GM18909 (cell line): ENCODE measurements around the gene LPGAT1.
"Not testable (repeated sequence)": the region's sequence is repeated elsewhere in the genome, so short reads cannot be mapped to it uniquely, and the experiment has no call there.

Experiments
- ATAC-seq: cut with Tn5 transposase; IDR thresholded peaks from one replicate; pipeline ENCODE4 v1.9.1; 2021; ENCODE audit warnings: mild to moderate bottlenecking; ENCODE audit not compliant: unreplicated experiment, poor library complexity

LPGAT1 gene

GRCh38 chr1:211830328-211831142 lies at the start of gene LPGAT1:
Gene LPGAT1 (minus strand): TSS chr1:211830763. CDS start chr1:211829296, 1,467 bp downstream.
- peak; percentile 75 for ATAC-seq

- ATAC-seq: no peak
These were observed 48.9 kb upstream of the LPGAT1 start for GRCh38 chr1:211879475-211879874.

- ATAC-seq: no peak
These were observed 46.5 kb upstream of the LPGAT1 start for GRCh38 chr1:211876851-211877590.

- no peak for ATAC-seq
These were observed 45.0 kb upstream of the LPGAT1 start for GRCh38 chr1:211875541-211875940.

GRCh38 chr1:211874521-211875347 lies 44.2 kb upstream of the LPGAT1 start:
- ATAC-seq: no peak

- ATAC-seq: not testable (repeated sequence)
These were observed 43.2 kb upstream of the LPGAT1 start for GRCh38 chr1:211873731-211874130.

- no peak for ATAC-seq
These were observed 39.6 kb upstream of the LPGAT1 start for GRCh38 chr1:211870156-211870555.

- no peak for ATAC-seq
These were observed 34.6 kb upstream of the LPGAT1 start for GRCh38 chr1:211865180-211865579.

GRCh38 chr1:211859405-211859804 lies 28.8 kb upstream of the LPGAT1 start:
- ATAC-seq: no peak

- no peak for ATAC-seq
These were observed 20.6 kb upstream of the LPGAT1 start for GRCh38 chr1:211851174-211851573.

- no peak for ATAC-seq
These were observed 13.1 kb upstream of the LPGAT1 start for GRCh38 chr1:211843507-211844298.

GRCh38 chr1:211843018-211843417 lies 12.5 kb upstream of the LPGAT1 start:
- ATAC-seq: no peak

GRCh38 chr1:211842518-211842917 lies 12.0 kb upstream of the LPGAT1 start:
- ATAC-seq: no peak

- ATAC-seq: no peak
These were observed 8.5 kb upstream of the LPGAT1 start for GRCh38 chr1:211839106-211839505.

GRCh38 chr1:211833174-211833820 lies 2.7 kb upstream of the LPGAT1 start:
- ATAC-seq: no peak

GRCh38 chr1:211832661-211833060 lies 2.1 kb upstream of the LPGAT1 start:
- no peak for ATAC-seq

GRCh38 chr1:211831558-211832323 lies 1.2 kb upstream of the LPGAT1 start:
- no peak for ATAC-seq

- no peak for ATAC-seq
These were observed 572 bp downstream of the LPGAT1 start for GRCh38 chr1:211830055-211830327.
